Head of caudate nucleus (tissue), 42 donors: ENCODE data around the gene PRDM15.
A peak's percentile ranks its signal among the peaks of the same experiment; 100 is the strongest.

Source experiments
- DNase-seq, 42 donors: peaks; one replicate each; pipeline versions ENCODE4 v3.0.0 to v3.0.0-alpha.2; 2020 to 2021; ENCODE audit warnings: mixed read lengths in 7 of 42
- intact Hi-C: fragments of 100-400 bp; cut with DNase I; formaldehyde crosslinking; loops from one replicate; pipeline ENCODE4 v1.15.0; 2022

PRDM15 gene

DNA sequence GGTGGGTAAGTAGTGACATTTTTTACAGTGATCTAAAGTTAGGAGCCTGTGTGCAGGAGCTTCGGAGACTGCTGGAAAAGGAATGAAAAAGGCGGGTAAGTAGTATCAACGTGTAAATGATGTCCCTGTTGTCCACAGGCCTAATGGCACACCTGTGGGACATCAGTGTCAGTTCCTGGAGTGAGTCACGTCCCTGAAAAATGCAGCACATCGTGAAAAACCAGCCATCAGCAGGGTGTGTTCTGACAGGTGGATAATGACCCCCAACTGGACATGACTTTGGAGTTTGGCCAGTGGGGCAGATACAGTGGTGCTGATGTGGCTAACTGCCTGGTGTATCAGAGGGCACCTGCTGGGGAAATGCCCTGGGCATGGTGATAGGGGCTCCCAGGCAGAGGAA is 12.0 kb upstream of the PRDM15 start:
- intact Hi-C loops = loop anchor here (10.0 kb wide), 1 partner anchor 56 kb away; no protein-coding TSS in a partner anchor
- DNase-seq = peak in 1 of 42 donors; percentile 7

DNA sequence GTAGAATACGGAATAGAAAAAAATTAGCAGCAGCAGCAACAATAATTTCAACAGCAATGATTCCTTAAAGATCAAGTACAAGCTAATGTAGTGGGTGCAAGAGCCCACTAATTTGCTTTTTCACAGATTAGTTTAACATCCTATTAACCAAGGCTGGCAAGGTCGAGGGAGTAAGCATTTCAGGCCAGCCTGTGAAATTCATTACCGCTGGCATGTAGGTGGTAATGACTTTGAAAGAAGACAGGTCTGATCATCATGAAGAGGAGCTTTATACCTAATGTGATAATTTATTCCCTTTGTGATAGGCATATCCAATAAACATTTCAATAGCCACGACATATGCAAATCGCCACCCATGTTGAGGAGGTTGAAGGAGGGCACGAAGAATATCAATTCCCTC is 11.2 kb upstream of the PRDM15 start:
- intact Hi-C loops = loop anchor here (10.0 kb wide), 1 partner anchor 56 kb away; no protein-coding TSS in a partner anchor
- peak in 3 of 42 donors; percentile 33 to 51 (median 51) for DNase-seq

DNA sequence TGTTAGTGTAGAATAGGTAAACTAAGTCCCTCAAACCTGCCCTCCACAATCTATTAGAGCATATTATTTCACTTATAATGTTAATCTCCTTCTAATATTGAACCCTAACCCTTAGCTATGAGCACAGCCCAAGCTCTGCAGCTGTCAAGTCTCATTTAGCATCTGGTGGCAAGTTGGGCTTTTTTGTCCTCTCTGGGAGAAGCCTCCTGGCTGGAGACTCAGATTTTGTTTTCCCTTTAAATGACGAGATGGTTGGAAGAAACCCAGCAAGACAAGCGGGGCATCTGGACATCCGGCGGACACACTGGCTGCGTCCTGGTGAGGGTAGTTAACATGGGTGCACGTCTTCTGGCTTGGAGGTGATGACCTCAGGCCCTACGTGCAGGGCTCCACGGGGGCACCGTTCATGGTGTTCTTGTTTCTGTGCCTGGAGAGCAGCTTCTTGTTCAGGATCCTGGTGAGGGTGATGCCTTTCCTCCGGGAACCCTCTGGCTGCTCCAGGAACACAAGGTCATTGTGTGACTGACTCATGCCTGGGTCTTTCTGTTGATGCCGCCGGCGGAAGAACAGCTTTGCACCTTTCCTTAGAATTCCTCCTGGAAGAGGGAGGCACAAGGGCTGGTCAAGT is 9.7 kb upstream of the PRDM15 start:
- intact Hi-C loops = no loop called here
- no peak for DNase-seq

DNA sequence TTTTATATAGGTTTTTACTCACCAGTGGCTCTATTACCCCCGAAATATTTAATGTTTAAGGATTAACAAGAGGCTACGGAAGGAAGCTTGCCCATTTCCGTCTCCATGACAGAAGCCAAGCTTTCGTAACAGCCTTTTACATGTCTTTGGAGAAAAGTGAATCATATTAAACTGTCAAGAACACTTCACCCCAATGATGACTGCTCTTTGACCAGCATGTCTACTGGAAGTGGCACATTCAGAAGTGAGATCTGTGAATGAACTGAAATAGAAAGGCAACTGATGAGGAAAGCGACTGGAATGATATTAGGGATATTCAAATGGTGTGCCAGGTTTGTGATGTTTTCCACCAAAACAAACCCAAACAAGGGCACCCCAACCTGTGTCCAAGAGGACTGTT is 8.5 kb upstream of the PRDM15 start:
- DNase-seq = no peak
- intact Hi-C loops = no loop called here

DNA sequence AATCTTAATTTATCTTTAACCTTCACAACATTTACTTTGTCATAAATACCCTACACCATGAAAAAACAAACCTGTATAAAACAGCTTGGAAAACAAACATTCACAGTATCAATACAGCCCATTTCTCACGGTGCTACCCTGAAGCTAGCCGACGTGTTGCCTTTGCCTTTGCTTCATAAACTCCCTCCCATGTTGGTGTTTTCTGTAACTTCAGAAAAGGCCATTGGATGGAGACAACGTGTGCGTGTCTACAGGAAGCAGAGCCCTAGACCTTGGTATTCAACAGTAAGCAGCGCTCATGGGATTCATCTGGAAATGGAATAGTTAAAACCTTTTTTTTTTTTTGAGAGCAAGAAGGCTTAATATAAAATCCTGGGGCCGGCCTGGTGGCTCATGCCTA is 7.2 kb upstream of the PRDM15 start:
- DNase-seq = no peak
- intact Hi-C loops = no loop called here

DNA sequence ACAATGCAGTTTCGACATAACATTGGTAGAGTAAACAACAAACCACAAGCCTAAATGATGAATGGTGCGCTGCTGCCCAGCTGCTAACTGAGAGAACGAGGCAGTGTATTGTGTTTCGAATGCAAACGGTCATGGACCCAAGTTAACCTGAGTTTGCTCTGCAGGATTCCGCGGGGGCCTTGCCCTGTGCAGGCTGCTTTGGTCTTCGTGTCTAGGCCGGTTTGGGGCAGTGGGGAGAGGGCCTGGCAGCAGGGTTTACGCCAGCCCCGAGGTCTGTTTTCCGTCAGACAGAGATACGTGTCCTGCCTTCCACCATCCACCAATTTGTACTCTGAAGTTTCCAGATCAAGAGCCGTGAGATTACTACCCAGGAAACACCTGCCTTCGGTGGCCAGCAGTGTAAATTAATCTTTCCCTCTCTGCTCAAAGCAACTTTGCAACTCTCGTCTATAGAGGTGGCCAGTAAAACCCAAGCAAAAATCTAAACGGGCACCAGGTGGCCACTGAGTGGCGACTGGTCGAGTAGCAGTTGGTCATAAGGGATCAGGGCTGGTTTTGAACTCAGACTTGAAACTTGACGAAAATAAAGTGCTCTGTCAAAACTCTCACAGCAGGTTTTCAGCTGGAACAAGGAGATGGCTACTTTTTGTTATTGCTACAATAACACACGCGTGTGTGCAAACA is 6.3 kb upstream of the PRDM15 start:
- DNase-seq = no peak
- intact Hi-C loops = no loop called here

DNA sequence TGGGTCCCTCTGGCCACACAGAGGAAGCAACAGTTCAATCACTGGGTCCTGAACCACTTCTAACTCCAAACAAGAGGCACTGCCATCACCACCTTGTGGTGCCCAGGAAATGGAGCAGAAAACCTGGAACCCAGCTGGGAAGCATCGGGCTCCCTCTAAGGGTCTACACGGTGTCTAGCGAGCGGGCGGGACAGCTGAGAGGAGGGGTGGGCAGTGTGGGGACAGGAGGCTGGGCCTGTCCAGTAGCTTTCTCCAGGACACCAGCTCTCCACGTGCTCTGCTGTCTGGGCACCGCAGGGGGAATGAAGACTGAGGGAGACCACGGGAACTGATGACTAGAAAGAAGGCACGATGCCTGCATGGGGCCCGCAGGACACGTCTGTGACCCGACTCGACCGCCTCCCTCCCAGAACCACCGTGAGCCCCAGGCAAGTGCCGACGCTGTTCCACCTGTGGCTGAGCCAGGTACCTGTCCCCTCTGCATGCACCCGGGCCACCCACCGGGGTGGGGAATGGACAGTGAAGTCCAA is 5.4 kb upstream of the PRDM15 start:
- no peak for DNase-seq
- intact Hi-C loops = no loop called here

DNA sequence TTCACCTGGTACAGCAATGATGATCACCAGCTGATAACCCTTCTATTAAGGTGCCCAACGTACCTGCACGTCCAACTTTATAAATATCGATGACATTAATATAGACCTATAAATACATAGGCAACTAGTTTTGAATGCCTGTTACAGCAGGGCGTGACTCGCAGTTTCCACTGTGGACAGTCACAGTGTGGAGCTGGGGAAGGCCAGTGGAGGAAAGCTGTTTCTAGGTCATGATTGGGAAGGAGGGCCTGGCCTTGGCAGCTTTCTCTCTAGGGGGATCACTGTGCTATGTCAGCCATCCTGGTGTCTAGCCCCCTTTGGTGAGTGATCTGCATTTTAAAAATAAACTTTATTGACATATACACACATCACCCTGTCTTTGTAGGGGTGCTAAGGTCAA is 4.4 kb upstream of the PRDM15 start:
- DNase-seq = no peak
- intact Hi-C loops = no loop called here

DNA sequence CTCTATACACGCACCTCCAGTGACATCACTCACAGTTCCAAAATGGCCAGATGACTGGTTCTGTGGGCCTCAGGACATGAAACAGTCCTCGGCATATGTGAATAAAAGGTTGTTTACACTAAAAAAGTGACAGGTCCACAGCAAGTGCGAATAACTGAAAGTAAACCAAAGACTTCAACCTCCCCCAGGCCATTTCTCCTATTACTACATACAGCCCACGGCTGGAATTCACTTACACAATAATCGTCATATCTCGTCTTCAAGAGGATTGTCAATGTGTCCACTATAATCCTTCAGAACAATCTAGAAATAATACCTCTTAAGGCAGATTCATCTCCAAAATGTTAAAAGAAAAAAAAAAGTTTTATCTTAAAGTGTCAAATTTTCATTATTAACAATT is 1.9 kb upstream of the PRDM15 start:
- no peak for DNase-seq
- intact Hi-C loops = no loop called here

DNA sequence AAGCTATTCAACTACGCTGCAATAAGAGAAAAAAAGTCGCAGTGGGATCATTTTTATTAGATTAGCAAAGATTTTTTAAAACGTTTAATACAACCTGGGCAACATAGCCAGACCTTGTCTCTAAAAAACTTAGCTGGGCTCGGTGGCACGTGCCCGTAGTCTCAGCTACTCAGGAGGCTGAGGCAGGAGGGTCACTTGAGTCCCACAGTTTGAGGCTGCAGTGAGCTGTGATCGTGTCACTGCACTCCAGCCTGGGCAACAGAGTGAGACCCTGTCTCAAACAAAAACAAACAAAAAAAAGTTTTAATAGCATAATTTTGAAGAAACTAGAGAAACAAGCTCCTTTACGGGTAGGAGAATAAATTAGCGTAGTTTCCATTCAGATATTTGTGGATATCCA is 1.0 kb upstream of the PRDM15 start:
- intact Hi-C loops = no loop called here

DNA sequence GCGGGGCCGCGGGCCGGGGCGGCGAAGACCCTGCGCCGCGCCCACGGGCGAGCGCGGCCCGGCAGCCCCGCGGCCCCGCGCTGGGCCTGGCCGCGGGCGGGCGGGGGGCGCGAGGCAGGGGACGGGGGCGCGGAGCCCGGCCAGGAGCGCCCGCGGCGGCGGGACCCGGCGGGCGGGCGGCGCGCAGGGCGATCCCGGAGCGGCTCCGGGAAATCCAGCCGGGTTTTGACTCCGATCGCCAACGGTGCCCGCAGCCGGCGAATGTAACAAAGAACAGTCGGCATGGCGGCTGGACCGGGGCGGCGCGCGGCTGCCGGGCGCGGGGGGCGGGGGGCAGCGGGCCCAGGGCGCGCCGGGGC is 334 bp downstream of the PRDM15 start:
- intact Hi-C loops = loop anchor here (5.0 kb wide), 2 partner anchors 68 to 123 kb away; no protein-coding TSS in a partner anchor
- DNase-seq = peak; percentile 52 to 93 (median 84)

More for the DNA sequence above, 1.0 kb upstream of the PRDM15 start:
- DNase-seq = no peak

DNA sequence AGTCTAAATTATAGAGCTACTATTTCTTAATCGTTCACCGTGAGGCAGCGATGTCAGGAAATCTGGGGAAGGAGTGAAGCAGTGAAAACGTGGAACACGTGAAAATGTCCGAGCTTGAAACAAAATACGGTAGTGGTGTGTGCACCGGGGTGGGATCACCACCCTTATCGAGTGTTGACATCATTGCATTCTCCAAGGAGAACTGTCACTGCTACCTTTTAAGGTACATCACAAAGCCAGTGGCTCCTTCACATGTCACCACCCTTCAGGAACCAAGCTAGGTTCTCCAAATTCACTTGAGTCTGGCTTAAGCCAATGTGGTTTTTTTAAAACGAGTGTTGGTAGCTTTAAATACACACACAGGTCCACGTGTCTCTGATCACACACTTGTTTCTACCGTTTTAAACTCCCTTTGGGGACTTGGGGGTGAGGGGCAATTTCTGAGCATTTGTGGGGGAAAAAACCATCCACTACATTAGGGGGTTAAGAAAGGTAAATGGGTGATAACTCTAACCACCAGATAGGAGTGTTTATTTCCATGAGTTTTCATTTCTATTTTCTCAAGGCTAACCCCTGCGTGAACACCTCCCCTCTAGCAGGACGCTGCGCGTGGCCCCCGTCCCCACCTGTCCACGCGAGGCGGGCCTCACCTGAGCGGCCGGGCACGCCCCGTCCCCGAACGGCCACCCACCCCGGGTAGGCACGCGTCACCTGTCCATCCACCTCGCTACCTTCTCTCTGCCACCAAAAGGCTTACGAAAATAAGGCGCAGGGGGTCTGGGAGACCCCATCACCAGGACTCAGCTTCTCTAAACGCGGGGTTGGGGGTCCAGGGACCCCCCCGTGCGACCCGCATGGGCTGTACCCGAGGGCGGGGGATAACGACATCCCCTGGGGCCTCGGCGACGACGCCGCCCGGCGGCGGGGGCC is 978 bp downstream of the PRDM15 start:
- DNase-seq = peak in 26 of 42 donors; percentile 14 to 62 (median 36)
- intact Hi-C loops = loop anchor here (5.0 kb wide), 2 partner anchors 69 to 124 kb away; no protein-coding TSS in a partner anchor

DNA sequence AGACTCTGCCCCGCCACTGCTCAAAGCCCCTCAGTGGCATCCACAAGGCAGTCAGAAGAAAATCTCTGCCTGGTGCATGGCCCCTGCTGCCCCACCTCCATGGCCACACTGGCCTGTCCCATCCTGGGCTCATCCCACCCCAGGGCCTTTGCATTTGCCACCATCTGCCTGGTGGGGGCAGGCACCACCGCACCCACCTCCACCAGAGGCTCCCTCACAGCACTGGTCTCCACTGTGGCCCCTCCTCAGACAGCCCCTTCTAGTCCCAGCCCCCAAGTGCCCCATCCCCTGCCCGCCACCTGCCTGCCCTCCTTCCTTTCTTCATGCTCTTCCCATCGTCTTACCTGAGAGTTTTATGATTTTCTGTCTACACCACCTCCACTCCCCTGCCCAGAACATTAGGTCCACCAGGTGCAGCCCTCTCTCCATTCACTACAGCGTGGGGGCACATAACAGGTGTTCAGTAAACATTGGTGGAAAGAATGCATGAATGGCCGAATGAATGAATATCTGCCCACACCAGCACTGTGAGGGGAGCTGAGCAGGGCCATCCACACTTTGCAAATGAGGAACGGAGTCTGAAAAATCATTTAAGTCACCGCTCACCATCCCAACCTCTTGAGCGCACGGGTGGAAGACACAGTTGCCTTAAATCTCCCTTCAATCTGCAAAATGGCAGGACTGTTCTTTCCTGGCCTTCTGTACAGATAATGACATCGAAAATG is 2.1 kb downstream of the PRDM15 start:
- DNase-seq = no peak
- intact Hi-C loops = loop anchor here (5.0 kb wide), 2 partner anchors 70 to 125 kb away; no protein-coding TSS in a partner anchor

DNA sequence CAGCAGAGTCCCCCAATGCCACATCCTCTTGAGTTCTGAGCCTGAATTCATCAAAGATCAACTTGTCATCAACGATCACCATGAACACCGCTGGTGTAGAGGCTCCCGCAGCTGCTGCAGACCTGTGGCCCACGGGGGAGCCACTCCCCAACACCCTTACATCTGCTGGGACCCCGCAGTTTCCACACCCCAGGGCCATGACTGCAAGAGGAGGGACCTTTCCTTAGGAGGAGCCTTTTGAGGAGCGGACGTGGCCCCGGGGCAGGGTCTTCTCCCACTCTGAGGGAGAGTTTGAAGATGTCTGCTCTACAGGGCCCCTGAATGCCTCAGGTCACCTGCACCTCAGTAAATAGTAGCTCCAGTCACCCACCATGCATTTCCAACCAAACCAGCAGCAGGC is 2.7 kb downstream of the PRDM15 start:
- intact Hi-C loops = loop anchor here (5.0 kb wide), 2 partner anchors 71 to 126 kb away; no protein-coding TSS in a partner anchor
- DNase-seq = no peak

DNA sequence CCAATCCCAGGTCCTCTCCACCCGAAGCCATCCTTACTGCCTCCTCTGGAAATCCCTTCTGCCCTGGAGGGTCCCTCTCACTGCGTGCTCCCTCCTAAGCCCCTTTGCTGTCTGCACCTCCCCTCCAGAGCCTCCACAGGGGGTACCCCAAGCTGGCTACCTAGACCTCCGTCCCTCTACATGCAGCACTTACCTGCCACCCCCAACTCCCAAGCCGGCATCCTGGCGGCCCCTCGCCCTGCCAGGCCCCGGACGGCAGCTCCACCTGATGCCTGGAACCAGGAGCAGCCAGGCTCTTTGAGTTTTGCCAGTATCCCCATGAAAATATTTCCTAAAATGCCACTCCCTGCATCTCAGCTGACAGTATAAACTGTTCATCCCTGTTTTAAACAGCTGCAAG is 4.1 kb downstream of the PRDM15 start:
- intact Hi-C loops = loop anchor here (5.0 kb wide), 2 partner anchors 72 to 127 kb away; no protein-coding TSS in a partner anchor
- DNase-seq = no peak

DNA sequence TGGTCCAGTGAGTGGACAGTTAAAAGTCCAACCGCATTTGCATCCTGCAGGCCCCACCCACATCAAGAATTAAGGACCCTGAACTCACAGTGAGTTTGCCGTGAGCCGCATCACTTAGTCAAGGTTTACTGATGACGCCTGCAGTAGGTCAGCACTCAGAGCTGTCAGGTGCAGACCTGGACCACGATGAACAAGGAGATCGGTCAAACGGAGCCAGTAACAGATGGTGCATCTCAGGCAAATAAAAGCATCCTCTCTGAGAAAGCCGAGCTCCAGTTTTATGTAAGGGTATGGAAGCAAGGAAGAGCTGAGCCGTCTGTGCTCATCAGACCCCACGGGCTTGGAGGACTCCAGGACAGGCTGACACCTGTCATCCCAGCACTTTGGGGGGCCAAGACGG is 4.5 kb downstream of the PRDM15 start:
- no peak for DNase-seq
- intact Hi-C loops = loop anchor here (5.0 kb wide), 2 partner anchors 73 to 128 kb away; no protein-coding TSS in a partner anchor

DNA sequence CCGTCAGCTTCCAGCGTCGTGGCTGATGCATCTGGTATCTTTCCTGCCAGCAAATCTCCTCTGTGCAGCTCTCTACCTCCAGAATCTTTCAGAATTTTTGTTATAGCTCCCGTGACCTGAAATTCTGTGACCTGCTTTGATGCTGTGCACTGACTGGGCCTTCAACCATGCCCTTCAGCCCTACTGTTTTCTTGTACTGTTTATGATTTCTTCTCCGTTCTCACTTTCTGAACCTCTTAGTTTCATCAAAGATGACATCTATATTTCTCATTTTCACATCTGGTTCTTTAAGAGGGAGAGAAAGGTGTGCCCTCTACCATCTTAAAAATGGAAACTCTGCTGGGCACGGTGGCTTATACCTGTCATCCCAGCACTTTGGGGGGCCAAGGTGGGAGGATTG is 5.7 kb downstream of the PRDM15 start:
- intact Hi-C loops = no loop called here
- DNase-seq = no peak

DNA sequence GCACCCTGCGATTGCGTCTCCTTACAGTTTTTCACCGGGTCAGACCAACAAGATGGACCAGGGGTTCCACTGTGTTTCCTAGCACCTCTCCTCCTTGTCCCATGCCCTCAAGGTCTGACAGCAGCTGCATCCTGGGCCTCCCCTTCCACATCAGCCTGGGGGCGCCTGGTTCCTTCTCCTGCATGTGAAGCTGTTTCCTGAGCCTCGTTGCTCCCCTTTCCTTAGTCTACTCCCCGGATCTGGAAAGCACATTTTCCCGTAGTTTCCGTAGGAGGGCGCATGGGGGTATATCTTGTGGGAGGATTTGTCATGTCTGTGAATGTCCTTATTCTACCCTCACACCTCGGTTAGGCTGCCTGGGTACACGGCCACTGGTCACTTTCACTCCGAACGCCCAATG is 6.1 kb downstream of the PRDM15 start:
- intact Hi-C loops = no loop called here

More for the DNA sequence above, 6.1 kb downstream of the PRDM15 start:
- DNase-seq = peak in 25 of 42 donors; percentile 16 to 61 (median 36)
